Ascending aorta (tissue), 2 donors: ENCODE data around the gene HINT2. TPM values are rescaled to one million over a fixed set of nuclear protein-coding genes. Genes with fewer than 3 reads are reported as not detected.

Source experiments
- DNase-seq, 2 donors: peaks; one replicate each; pipeline ENCODE4 v3.0.0-alpha.2; 2019; ENCODE audit warnings: low spot score in 2 of 2
- H3K27ac ChIP-seq, 2 donors: fragments of 200-600 bp; sonication (generic); one replicate each; pipeline ENCODE4 v1.5.1; 2016 to 2017; ENCODE audit warnings: mild to moderate bottlenecking in 1 of 2
- H3K27me3 ChIP-seq: fragments of 200-600 bp; sonication (generic); one replicate; pipeline ENCODE4 v1.5.1; 2017
- H3K36me3 ChIP-seq, 2 donors: fragments of 200-600 bp; sonication (generic); one replicate each; pipeline ENCODE4 v1.5.1; 2016
- H3K4me1 ChIP-seq, 2 donors: fragments of 200-600 bp; sonication (generic); one replicate each; pipeline ENCODE4 v1.5.1; 2016 to 2017; ENCODE audit warnings: mild to moderate bottlenecking in 1 of 2
- H3K4me3 ChIP-seq, 2 donors: fragments of 200-600 bp; sonication (generic); one replicate each; pipeline ENCODE4 v1.5.1; 2016 to 2017; ENCODE audit warnings: mild to moderate bottlenecking in 1 of 2
- H3K9me3 ChIP-seq, 2 donors: fragments of 200-600 bp; sonication (generic); one replicate each; pipeline ENCODE4 v1.5.1; 2016
- CTCF ChIP-seq, 3 experiments: fragments of 200-600 bp in 2 of 3; fragments of 450-650 bp in 1 of 3; sonication (generic) in 2 of 3; IDR thresholded peaks; one replicate each; pipeline ENCODE4 v1.5.1; 2016 to 2019; ENCODE audit warnings: antibody characterized with exemption in 3 of 3, mild to moderate bottlenecking in 1 of 3, moderate library complexity in 1 of 3
- intact Hi-C: fragments of 100-400 bp; cut with DNase I; formaldehyde crosslinking; loops from one replicate; pipeline ENCODE4 v1.15.1; 2023
- total RNA-seq: library from RNA; depleted of rRNA; stranded (reverse); fragments of >200 nt; gene quantifications from one replicate; pipeline ENCODE4 v1.1.0, GENCODE V29; 2016

The HINT2 gene
- total RNA-seq, 1 donor from 2014 or later, result 21.6 TPM

- Histone ChIP-seq H3K9me3 (no peaks in the 10 kb centered on the region), H3K4me3 (no peak overlapping the region), H3K27me3 (no peaks in the 10 kb centered on the region), H3K27ac (peak overlapping the region; percentile 22 to 64), H3K36me3 (no peaks in the 10 kb centered on the region), H3K4me1 (peaks cover 10 to 28% of the 10 kb centered on the region in 2 donors)
- DNase-seq, result no peak
- TF ChIP-seq CTCF (IDR thresholded peaks at IDR 0.05), result no peak
- intact Hi-C loops, result no loop called here
Observed at GRCh38 chr9:35832814-35833213, 18.0 kb upstream of the HINT2 start.

GRCh38 chr9:35831040-35831439, 16.2 kb upstream of the HINT2 start:
- no peak for DNase-seq
- peaks cover 10 to 33% of the 10 kb centered on the region in 2 donors for H3K4me1 ChIP-seq
- H3K27me3 ChIP-seq, result no peaks in the 10 kb centered on the region
- intact Hi-C loops, result no loop called here
- H3K4me3 ChIP-seq, result no peak overlapping the region
- H3K9me3 ChIP-seq, result no peaks in the 10 kb centered on the region
- TF ChIP-seq CTCF (IDR thresholded peaks at IDR 0.05), result no peak
- H3K27ac ChIP-seq, result no peak overlapping the region
- H3K36me3 ChIP-seq, result no peaks in the 10 kb centered on the region

DNA sequence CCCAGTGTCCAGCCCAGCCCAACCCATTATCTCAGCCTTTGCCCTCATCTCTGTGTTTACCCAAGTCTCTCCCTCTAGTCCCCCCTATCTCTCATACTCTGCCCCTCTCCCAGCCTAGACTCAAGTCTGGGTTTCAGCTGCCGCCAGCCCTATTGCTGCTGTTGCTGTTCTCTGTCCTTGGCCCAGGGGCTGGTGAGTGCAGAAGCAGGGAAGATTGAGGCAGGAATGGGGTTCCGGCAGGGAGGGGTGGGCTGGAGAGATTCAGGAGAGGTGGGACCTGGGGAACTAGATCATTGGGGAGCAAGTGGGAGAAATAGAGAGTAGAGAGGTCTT, 14.9 kb upstream of the HINT2 start:
- intact Hi-C loops, result loop anchor here (1.0 to 5.0 kb wide), 5 partner anchors 14 to 172 kb away; partner anchors contain the start of genes CCDC107, HINT2 and RMRP
- Histone ChIP-seq H3K36me3 (no peaks in the 10 kb centered on the region), H3K27me3 (no peaks in the 10 kb centered on the region), H3K4me3 (peak overlapping the region; percentile 75 to 96), H3K9me3 (no peaks in the 10 kb centered on the region), H3K4me1 (peaks cover 10 to 33% of the 10 kb centered on the region in 2 donors), H3K27ac (peak overlapping the region; percentile 88 to 98)
- no peak for TF ChIP-seq CTCF (IDR thresholded peaks at IDR 0.05)
- no peak for DNase-seq

- no peaks in the 10 kb centered on the region for H3K27me3 ChIP-seq
- intact Hi-C loops, result loop anchor here (1.0 to 5.0 kb wide), 5 partner anchors 14 to 172 kb away; partner anchors contain the start of genes CCDC107, HINT2 and RMRP
- no peaks in the 10 kb centered on the region for H3K36me3 ChIP-seq
- peak; percentile 90 to 98 for DNase-seq
- no peaks in the 10 kb centered on the region for H3K9me3 ChIP-seq
- peaks cover 10 to 31% of the 10 kb centered on the region in 2 donors for H3K4me1 ChIP-seq
- H3K27ac ChIP-seq, result peak within 1 kb of the TSS; percentile 88 to 98
- peak within 1 kb of the TSS; percentile 75 to 96 for H3K4me3 ChIP-seq
- no peak for TF ChIP-seq CTCF (IDR thresholded peaks at IDR 0.05)
Observed at GRCh38 chr9:35829084-35829763, 14.4 kb upstream of the HINT2 start, which contains the start of gene TMEM8B. Gene TMEM8B, plus strand, starts transcription at chr9:35829228. Its CDS starts 220 bp downstream, at chr9:35829448.

DNA sequence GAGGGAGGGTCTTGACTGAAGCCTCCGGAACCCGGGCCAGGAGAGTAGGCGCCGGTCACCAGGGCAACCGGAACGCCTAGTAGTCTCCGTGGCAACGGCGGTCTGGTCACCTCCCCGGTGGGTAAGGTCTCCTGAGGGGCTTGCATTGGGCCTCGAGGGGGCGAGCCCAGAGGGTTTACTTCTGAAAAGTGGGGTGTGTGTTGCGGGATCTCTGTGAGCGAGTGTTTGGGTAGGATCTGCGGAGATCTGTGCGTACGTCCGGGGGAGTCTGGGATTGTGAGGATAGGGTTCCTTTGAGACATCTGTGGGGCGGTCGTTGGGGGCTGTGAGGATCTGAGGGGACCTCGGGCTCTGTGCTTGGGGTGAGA, 13.9 kb upstream of the HINT2 start, which contains the start of gene FAM221B:
TSS of gene FAM221B (minus strand) at position 17 of the 368 bp plus-strand sequence. CDS start 2,571 bp downstream, outside the sequence.
- peaks cover 10 to 25% of the 10 kb centered on the region in 2 donors for H3K4me1 ChIP-seq
- intact Hi-C loops, result loop anchor here (1.0 to 5.0 kb wide), 5 partner anchors 13 to 171 kb away; partner anchors contain the start of genes CCDC107, HINT2 and RMRP
- H3K27me3 ChIP-seq, result no peaks in the 10 kb centered on the region
- peak within 1 kb of the TSS; percentile 75 to 96 for H3K4me3 ChIP-seq
- H3K27ac ChIP-seq, result peak within 1 kb of the TSS; percentile 88 to 98
- no peak for TF ChIP-seq CTCF (IDR thresholded peaks at IDR 0.05)
- H3K36me3 ChIP-seq, result no peaks in the 10 kb centered on the region
- H3K9me3 ChIP-seq, result no peaks in the 10 kb centered on the region
- DNase-seq, result peak in 1 of 2 donors; percentile 69
